HG02588 (cell line): Measurements from ENCODE around the gene GLRA3.
"Not testable (repeated sequence)": the region's sequence is repeated elsewhere in the genome, so short reads cannot be mapped to it uniquely, and the experiment has no call there.

ENCODE experiments used
- ATAC-seq: cut with Tn5 transposase; IDR thresholded peaks from one replicate; pipeline ENCODE4 v1.9.1; 2021; ENCODE audit warnings: mild to moderate bottlenecking, moderate library complexity; ENCODE audit not compliant: unreplicated experiment

Gene GLRA3

GRCh38 chr4:174828845-174829701, at the start of gene GLRA3:
Gene GLRA3 (minus strand): TSS chr4:174829247. CDS start chr4:174828811, 436 bp downstream.
- ATAC-seq, result no peak

GRCh38 chr4:174874898-174875297, 45.9 kb upstream of the GLRA3 start:
- ATAC-seq, result no peak

GRCh38 chr4:174873931-174874330, 44.9 kb upstream of the GLRA3 start:
- ATAC-seq, result no peak

GRCh38 chr4:174873146-174873545, 44.1 kb upstream of the GLRA3 start:
- not testable (repeated sequence) for ATAC-seq

GRCh38 chr4:174871407-174871806, 42.4 kb upstream of the GLRA3 start:
- ATAC-seq, result no peak

- ATAC-seq, result no peak
Observed at GRCh38 chr4:174870311-174870710, 41.3 kb upstream of the GLRA3 start.

- no peak for ATAC-seq
Observed at GRCh38 chr4:174869339-174869738, 40.3 kb upstream of the GLRA3 start.

- no peak for ATAC-seq
Observed at GRCh38 chr4:174867903-174868302, 38.9 kb upstream of the GLRA3 start.

GRCh38 chr4:174865418-174865985, 36.5 kb upstream of the GLRA3 start:
- ATAC-seq, result no peak

GRCh38 chr4:174864031-174864430, 35.0 kb upstream of the GLRA3 start:
- ATAC-seq, result no peak

- no peak for ATAC-seq
Observed at GRCh38 chr4:174860588-174860987, 31.5 kb upstream of the GLRA3 start.

GRCh38 chr4:174859904-174860303, 30.9 kb upstream of the GLRA3 start:
- ATAC-seq, result no peak

- no peak for ATAC-seq
Observed at GRCh38 chr4:174856926-174857800, 28.1 kb upstream of the GLRA3 start.

GRCh38 chr4:174855050-174855449, 26.0 kb upstream of the GLRA3 start:
- ATAC-seq, result no peak

GRCh38 chr4:174853629-174854028, 24.6 kb upstream of the GLRA3 start:
- ATAC-seq, result no peak

GRCh38 chr4:174848596-174848995, 19.5 kb upstream of the GLRA3 start:
- no peak for ATAC-seq

GRCh38 chr4:174847801-174848427, 18.9 kb upstream of the GLRA3 start:
- no peak for ATAC-seq

GRCh38 chr4:174835536-174835935, 6.5 kb upstream of the GLRA3 start:
- ATAC-seq, result no peak

GRCh38 chr4:174834477-174834876, 5.4 kb upstream of the GLRA3 start:
- ATAC-seq, result no peak

GRCh38 chr4:174826660-174827059, 2.4 kb downstream of the GLRA3 start:
- no peak for ATAC-seq

GRCh38 chr4:174815282-174815681, 13.8 kb downstream of the GLRA3 start:
- ATAC-seq, result no peak
